Neural crest cell (in vitro differentiated cells): ENCODE measurements around the gene RXRA. TPM values are rescaled to one million over a fixed set of nuclear protein-coding genes. Genes with fewer than 3 reads are reported as not detected.

Experiments
- DNase-seq: peaks from one replicate; pipeline ENCODE4 v3.0.0; 2021; ENCODE audit warnings: low read depth, mixed read lengths, low spot score
- H3K27ac Mint-ChIP-seq: one replicate; pipeline ENCODE4 v1.8.0; 2021; ENCODE audit warnings: mild to moderate bottlenecking, mixed read lengths; ENCODE audit not compliant: unreplicated experiment
- H3K27me3 Mint-ChIP-seq: 2 replicates; pipeline ENCODE4 v1.8.0; 2021; ENCODE audit warnings: low read depth, mild to moderate bottlenecking, mixed read lengths
- H3K36me3 Mint-ChIP-seq: 2 replicates; pipeline ENCODE4 v1.8.0; 2021; ENCODE audit warnings: low read depth, mild to moderate bottlenecking, mixed read lengths
- H3K4me1 Mint-ChIP-seq: 2 replicates; pipeline ENCODE4 v1.8.0; 2021; ENCODE audit warnings: mixed read lengths
- H3K4me3 Mint-ChIP-seq: one replicate; pipeline ENCODE4 v1.8.0; 2021; ENCODE audit warnings: mild to moderate bottlenecking, mixed read lengths
- H3K9me3 Mint-ChIP-seq: 2 replicates; pipeline ENCODE4 v1.8.0; 2021; ENCODE audit warnings: mixed read lengths
- CTCF ChIP-seq: fragments of 200-600 bp; sonication (generic); conservative IDR thresholded peaks from 2 replicates; pipeline ENCODE4 v1.5.0; 2021; ENCODE audit warnings: antibody characterized with exemption, mild to moderate bottlenecking
- total RNA-seq: library from RNA; stranded (reverse); gene quantifications from 2 replicates; pipeline ENCODE4 v1.2.1, GENCODE V29; 2021

Gene RXRA
- total RNA-seq, 1 donor from 2014 or later = 41.2 TPM

- no peaks in the 10 kb centered on the region for H3K36me3 Mint-ChIP-seq
- peaks cover 12% of the 10 kb centered on the region for H3K4me1 Mint-ChIP-seq
- H3K4me3 Mint-ChIP-seq = no peak overlapping the region
- H3K27ac Mint-ChIP-seq = no peak overlapping the region
- H3K9me3 Mint-ChIP-seq = no peaks in the 10 kb centered on the region
- no peak for DNase-seq
- no peak for TF ChIP-seq CTCF
- H3K27me3 Mint-ChIP-seq = no peaks in the 10 kb centered on the region
Measured at GRCh38 chr9:134295746-134296250, 30.5 kb upstream of the RXRA start.

- Mint-ChIP-seq H3K4me3 (no peak overlapping the region), H3K4me1 (peaks cover 15% of the 10 kb centered on the region), H3K27ac (no peak overlapping the region), H3K36me3 (no peaks in the 10 kb centered on the region), H3K27me3 (no peaks in the 10 kb centered on the region), H3K9me3 (no peaks in the 10 kb centered on the region)
- DNase-seq = no peak
- no peak for TF ChIP-seq CTCF
Measured at GRCh38 chr9:134296301-134297082, 29.8 kb upstream of the RXRA start.

- Mint-ChIP-seq H3K4me1 (peaks cover 18% of the 10 kb centered on the region), H3K9me3 (no peaks in the 10 kb centered on the region), H3K27me3 (no peaks in the 10 kb centered on the region), H3K4me3 (no peak overlapping the region), H3K27ac (no peak overlapping the region), H3K36me3 (no peaks in the 10 kb centered on the region)
- DNase-seq = no peak
- TF ChIP-seq CTCF = no peak
Measured at GRCh38 chr9:134297083-134297410, 29.2 kb upstream of the RXRA start.

GRCh38 chr9:134297576-134297975 is 28.7 kb upstream of the RXRA start:
- H3K36me3 Mint-ChIP-seq = no peaks in the 10 kb centered on the region

GRCh38 chr9:134298000-134298399 is 28.3 kb upstream of the RXRA start:
- TF ChIP-seq CTCF = no peak
- Mint-ChIP-seq H3K4me1 (peaks cover 18% of the 10 kb centered on the region), H3K27me3 (no peaks in the 10 kb centered on the region), H3K27ac (no peak overlapping the region), H3K4me3 (no peak overlapping the region), H3K9me3 (no peaks in the 10 kb centered on the region), H3K36me3 (no peaks in the 10 kb centered on the region)
- DNase-seq = no peak

More at GRCh38 chr9:134297576-134297975, 28.7 kb upstream of the RXRA start:
- Mint-ChIP-seq H3K27ac (no peak overlapping the region), H3K4me3 (no peak overlapping the region), H3K27me3 (no peaks in the 10 kb centered on the region), H3K4me1 (peaks cover 18% of the 10 kb centered on the region), H3K9me3 (no peaks in the 10 kb centered on the region)
- no peak for TF ChIP-seq CTCF
- no peak for DNase-seq
